WTC11 (cell line): ENCODE measurements around the gene RMRP. TPM values are rescaled to one million over a fixed set of nuclear protein-coding genes. Genes with fewer than 3 reads are reported as not detected.
A peak's percentile ranks its signal among the peaks of the same experiment; 100 is the strongest.

ENCODE experiments used
- ATAC-seq: fragments of 200-7000 bp; cut with Tn5 transposase; 2 replicates; pipeline ENCODE4 v1.10.0; 2021; ENCODE audit warnings: mild to moderate bottlenecking, moderate library complexity
- CTCF ChIA-PET: fragments of 300-600 bp; sonication (Branson Sonifier 250); formaldehyde crosslinking; loops from one replicate; lab custom pipeline; 2021; ENCODE audit warnings: antibody characterized with exemption; lab: Charles Lee
- POLR2A ChIA-PET: fragments of 350-600 bp; sonication (Branson Sonifier 250); formaldehyde crosslinking; loops from one replicate; lab custom pipeline; 2021; ENCODE audit warnings: antibody characterized with exemption; lab: Charles Lee
- DNase-seq: peaks from one replicate; pipeline ENCODE4 v3.0.0; 2021; ENCODE audit warnings: low spot score
- H3K27ac Mint-ChIP-seq: 2 replicates; pipeline ENCODE4 v1.8.0; 2021; ENCODE audit warnings: mixed read lengths
- H3K27me3 Mint-ChIP-seq: 2 replicates; pipeline ENCODE4 v1.8.0; 2021; ENCODE audit warnings: low read depth, mild to moderate bottlenecking, moderate library complexity, mixed read lengths
- H3K36me3 Mint-ChIP-seq: 2 replicates; pipeline ENCODE4 v1.8.0; 2021; ENCODE audit warnings: mixed read lengths
- H3K4me1 Mint-ChIP-seq: 2 replicates; pipeline ENCODE4 v1.8.0; 2022; ENCODE audit warnings: mixed read lengths
- H3K4me3 Mint-ChIP-seq: 2 replicates; pipeline ENCODE4 v1.8.0; 2021; ENCODE audit warnings: mild to moderate bottlenecking, moderate library complexity, mixed read lengths
- H3K9me3 Mint-ChIP-seq: 2 replicates; pipeline ENCODE4 v1.8.0; 2021; ENCODE audit warnings: mixed read lengths
- CREM ChIP-seq: sonication (generic); formaldehyde crosslinking; IDR thresholded peaks from 2 replicates; pipeline ENCODE4 v1.8.1; 2022; ENCODE audit warnings: mild to moderate bottlenecking, missing genetic modification reagents, moderate library complexity
- EMX1 ChIP-seq: fragments of 250-450 bp; sonication (Bioruptor Pico); IDR thresholded peaks from 2 replicates; pipeline ENCODE4 v1.8.0; 2021; ENCODE audit warnings: mild to moderate bottlenecking
- GABPB1 ChIP-seq: sonication (generic); formaldehyde crosslinking; IDR thresholded peaks from 2 replicates; pipeline ENCODE4 v1.8.1; 2023; ENCODE audit warnings: mild to moderate bottlenecking, missing genetic modification reagents
- GRHL2 ChIP-seq: fragments of 250-450 bp; sonication (Bioruptor Pico); IDR thresholded peaks from 2 replicates; pipeline ENCODE4 v1.8.0; 2022; ENCODE audit warnings: mild to moderate bottlenecking, moderate library complexity; ENCODE audit not compliant: insufficient replicate concordance, severe bottlenecking
- GTF2I ChIP-seq: fragments of 250-450 bp; sonication (Bioruptor Pico); conservative IDR thresholded peaks from 2 replicates; pipeline ENCODE4 v1.4.0; 2021; ENCODE audit warnings: mild to moderate bottlenecking
- PRDM15 ChIP-seq: sonication (generic); formaldehyde crosslinking; IDR thresholded peaks from 2 replicates; pipeline ENCODE4 v1.8.0; 2022; ENCODE audit warnings: missing genetic modification reagents
- ZNF263 ChIP-seq: sonication (generic); formaldehyde crosslinking; IDR thresholded peaks from 2 replicates; pipeline ENCODE4 v1.8.1; 2022; ENCODE audit warnings: low read depth, mild to moderate bottlenecking, moderate library complexity, missing genetic modification reagents
- ZNF317 ChIP-seq: sonication (generic); formaldehyde crosslinking; IDR thresholded peaks from 2 replicates; pipeline ENCODE4 v1.8.1; 2023; ENCODE audit warnings: low read depth, mild to moderate bottlenecking, moderate library complexity, missing genetic modification reagents, borderline replicate concordance
- total RNA-seq: library from RNA; stranded (reverse); gene quantifications from 3 replicates; pipeline ENCODE4 v1.2.3, GENCODE V29; 2021
- TF ChIP-seq, protein P1 (sequence below): sonication (generic); formaldehyde crosslinking; IDR thresholded peaks from 2 replicates; pipeline ENCODE4 v1.8.1; 2023; ENCODE audit warnings: mild to moderate bottlenecking, missing genetic modification reagents, moderate library complexity
- TF ChIP-seq, protein P2 (sequence below): sonication (generic); formaldehyde crosslinking; IDR thresholded peaks from 2 replicates; pipeline ENCODE4 v1.8.0; 2023; ENCODE audit warnings: missing genetic modification reagents, mild to moderate bottlenecking, borderline replicate concordance
- TF ChIP-seq, protein P3 (sequence below): sonication (generic); formaldehyde crosslinking; IDR thresholded peaks from 2 replicates; pipeline ENCODE4 v1.8.0; 2023; ENCODE audit warnings: mild to moderate bottlenecking, missing genetic modification reagents
- TF ChIP-seq, protein P4 (sequence below): sonication (generic); formaldehyde crosslinking; IDR thresholded peaks from 2 replicates; pipeline ENCODE4 v1.8.1; 2023; ENCODE audit warnings: mild to moderate bottlenecking, missing genetic modification reagents, borderline replicate concordance

RMRP gene
- total RNA-seq, 1 experiment from 2014 or later = 25,958 TPM

DNA sequence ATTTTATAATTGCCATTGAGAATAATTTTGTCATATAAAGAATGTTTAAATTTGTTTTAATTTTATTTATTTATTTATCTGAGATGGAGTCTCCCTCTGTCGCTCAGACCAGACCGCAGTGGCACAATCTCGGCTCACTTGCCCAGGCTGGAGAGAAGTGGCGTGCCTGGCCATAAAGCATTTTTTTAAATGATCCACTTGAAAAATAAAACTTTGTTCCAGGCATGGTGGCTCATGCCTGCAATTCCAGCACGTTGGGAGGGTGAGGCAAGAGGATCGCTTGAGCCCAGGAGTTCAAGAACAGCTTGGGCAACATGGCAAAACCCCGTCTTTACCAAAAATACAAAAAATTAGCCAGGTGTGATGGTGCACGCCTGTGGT is 5.0 kb downstream of the RMRP start (continued):
- TF ChIP-seq PRDM15 (CRISPR knock-in tag) (no peak), ZNF317 (CRISPR knock-in tag) (no peak)

- no peaks in the 10 kb centered on the region for H3K9me3 Mint-ChIP-seq
- no peaks in the 10 kb centered on the region for H3K36me3 Mint-ChIP-seq
- POLR2A ChIA-PET = no interaction called here
- TF ChIP-seq, protein P1, sequence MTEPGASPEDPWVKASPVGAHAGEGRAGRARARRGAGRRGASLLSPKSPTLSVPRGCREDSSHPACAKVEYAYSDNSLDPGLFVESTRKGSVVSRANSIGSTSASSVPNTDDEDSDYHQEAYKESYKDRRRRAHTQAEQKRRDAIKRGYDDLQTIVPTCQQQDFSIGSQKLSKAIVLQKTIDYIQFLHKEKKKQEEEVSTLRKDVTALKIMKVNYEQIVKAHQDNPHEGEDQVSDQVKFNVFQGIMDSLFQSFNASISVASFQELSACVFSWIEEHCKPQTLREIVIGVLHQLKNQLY (CRISPR knock-in tag) = no peak
- TF ChIP-seq, protein P2, sequence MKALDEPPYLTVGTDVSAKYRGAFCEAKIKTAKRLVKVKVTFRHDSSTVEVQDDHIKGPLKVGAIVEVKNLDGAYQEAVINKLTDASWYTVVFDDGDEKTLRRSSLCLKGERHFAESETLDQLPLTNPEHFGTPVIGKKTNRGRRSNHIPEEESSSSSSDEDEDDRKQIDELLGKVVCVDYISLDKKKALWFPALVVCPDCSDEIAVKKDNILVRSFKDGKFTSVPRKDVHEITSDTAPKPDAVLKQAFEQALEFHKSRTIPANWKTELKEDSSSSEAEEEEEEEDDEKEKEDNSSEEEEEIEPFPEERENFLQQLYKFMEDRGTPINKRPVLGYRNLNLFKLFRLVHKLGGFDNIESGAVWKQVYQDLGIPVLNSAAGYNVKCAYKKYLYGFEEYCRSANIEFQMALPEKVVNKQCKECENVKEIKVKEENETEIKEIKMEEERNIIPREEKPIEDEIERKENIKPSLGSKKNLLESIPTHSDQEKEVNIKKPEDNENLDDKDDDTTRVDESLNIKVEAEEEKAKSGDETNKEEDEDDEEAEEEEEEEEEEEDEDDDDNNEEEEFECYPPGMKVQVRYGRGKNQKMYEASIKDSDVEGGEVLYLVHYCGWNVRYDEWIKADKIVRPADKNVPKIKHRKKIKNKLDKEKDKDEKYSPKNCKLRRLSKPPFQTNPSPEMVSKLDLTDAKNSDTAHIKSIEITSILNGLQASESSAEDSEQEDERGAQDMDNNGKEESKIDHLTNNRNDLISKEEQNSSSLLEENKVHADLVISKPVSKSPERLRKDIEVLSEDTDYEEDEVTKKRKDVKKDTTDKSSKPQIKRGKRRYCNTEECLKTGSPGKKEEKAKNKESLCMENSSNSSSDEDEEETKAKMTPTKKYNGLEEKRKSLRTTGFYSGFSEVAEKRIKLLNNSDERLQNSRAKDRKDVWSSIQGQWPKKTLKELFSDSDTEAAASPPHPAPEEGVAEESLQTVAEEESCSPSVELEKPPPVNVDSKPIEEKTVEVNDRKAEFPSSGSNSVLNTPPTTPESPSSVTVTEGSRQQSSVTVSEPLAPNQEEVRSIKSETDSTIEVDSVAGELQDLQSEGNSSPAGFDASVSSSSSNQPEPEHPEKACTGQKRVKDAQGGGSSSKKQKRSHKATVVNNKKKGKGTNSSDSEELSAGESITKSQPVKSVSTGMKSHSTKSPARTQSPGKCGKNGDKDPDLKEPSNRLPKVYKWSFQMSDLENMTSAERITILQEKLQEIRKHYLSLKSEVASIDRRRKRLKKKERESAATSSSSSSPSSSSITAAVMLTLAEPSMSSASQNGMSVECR (CRISPR knock-in tag) = no peak
- TF ChIP-seq GABPB1 (CRISPR knock-in tag) (peak; percentile 40; the same call in 1 of the 2 replicates), ZNF263 (CRISPR knock-in tag) (no peak)
- TF ChIP-seq, all 79 proteins: peak for 1
- peaks cover 52% of the 10 kb centered on the region for H3K4me1 Mint-ChIP-seq
- no peak overlapping the region for H3K27ac Mint-ChIP-seq
- CTCF ChIA-PET = interaction anchor here (0.6 to 2.2 kb wide), 4 partner anchors 9 to 49 kb away, joined by 3 to 7 read pairs (median 5); no protein-coding TSS in a partner anchor
- no peak for DNase-seq
- no peak for ATAC-seq
- no peak overlapping the region for H3K4me3 Mint-ChIP-seq
- peaks cover 29% of the 10 kb centered on the region for H3K27me3 Mint-ChIP-seq
Observed at GRCh38 chr9:35651956-35652828, 5.6 kb downstream of the RMRP start.

- peak within 1 kb of the TSS; percentile 33; the same call in 1 of the 2 replicates for H3K4me3 Mint-ChIP-seq
- TF ChIP-seq, protein P3, sequence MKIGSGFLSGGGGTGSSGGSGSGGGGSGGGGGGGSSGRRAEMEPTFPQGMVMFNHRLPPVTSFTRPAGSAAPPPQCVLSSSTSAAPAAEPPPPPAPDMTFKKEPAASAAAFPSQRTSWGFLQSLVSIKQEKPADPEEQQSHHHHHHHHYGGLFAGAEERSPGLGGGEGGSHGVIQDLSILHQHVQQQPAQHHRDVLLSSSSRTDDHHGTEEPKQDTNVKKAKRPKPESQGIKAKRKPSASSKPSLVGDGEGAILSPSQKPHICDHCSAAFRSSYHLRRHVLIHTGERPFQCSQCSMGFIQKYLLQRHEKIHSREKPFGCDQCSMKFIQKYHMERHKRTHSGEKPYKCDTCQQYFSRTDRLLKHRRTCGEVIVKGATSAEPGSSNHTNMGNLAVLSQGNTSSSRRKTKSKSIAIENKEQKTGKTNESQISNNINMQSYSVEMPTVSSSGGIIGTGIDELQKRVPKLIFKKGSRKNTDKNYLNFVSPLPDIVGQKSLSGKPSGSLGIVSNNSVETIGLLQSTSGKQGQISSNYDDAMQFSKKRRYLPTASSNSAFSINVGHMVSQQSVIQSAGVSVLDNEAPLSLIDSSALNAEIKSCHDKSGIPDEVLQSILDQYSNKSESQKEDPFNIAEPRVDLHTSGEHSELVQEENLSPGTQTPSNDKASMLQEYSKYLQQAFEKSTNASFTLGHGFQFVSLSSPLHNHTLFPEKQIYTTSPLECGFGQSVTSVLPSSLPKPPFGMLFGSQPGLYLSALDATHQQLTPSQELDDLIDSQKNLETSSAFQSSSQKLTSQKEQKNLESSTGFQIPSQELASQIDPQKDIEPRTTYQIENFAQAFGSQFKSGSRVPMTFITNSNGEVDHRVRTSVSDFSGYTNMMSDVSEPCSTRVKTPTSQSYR (CRISPR knock-in tag) = 0 out of 2 replicates have a peak, but pooled peaks have one; percentile 49
- TF ChIP-seq EMX1 (CRISPR knock-in tag) (no peak), GRHL2 (CRISPR knock-in tag) (no peak), GTF2I (CRISPR knock-in tag) (no peak), CREM (no peak)
- TF ChIP-seq, protein P4, sequence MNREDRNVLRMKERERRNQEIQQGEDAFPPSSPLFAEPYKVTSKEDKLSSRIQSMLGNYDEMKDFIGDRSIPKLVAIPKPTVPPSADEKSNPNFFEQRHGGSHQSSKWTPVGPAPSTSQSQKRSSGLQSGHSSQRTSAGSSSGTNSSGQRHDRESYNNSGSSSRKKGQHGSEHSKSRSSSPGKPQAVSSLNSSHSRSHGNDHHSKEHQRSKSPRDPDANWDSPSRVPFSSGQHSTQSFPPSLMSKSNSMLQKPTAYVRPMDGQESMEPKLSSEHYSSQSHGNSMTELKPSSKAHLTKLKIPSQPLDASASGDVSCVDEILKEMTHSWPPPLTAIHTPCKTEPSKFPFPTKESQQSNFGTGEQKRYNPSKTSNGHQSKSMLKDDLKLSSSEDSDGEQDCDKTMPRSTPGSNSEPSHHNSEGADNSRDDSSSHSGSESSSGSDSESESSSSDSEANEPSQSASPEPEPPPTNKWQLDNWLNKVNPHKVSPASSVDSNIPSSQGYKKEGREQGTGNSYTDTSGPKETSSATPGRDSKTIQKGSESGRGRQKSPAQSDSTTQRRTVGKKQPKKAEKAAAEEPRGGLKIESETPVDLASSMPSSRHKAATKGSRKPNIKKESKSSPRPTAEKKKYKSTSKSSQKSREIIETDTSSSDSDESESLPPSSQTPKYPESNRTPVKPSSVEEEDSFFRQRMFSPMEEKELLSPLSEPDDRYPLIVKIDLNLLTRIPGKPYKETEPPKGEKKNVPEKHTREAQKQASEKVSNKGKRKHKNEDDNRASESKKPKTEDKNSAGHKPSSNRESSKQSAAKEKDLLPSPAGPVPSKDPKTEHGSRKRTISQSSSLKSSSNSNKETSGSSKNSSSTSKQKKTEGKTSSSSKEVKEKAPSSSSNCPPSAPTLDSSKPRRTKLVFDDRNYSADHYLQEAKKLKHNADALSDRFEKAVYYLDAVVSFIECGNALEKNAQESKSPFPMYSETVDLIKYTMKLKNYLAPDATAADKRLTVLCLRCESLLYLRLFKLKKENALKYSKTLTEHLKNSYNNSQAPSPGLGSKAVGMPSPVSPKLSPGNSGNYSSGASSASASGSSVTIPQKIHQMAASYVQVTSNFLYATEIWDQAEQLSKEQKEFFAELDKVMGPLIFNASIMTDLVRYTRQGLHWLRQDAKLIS (CRISPR knock-in tag) = no peak
Observed at GRCh38 chr9:35650341-35651158, 7.3 kb downstream of the RMRP start, which contains the start of gene SIT1. TSS of gene SIT1 (minus strand) at chr9:35650931. CDS start at chr9:35650853, 78 bp downstream.

More at GRCh38 chr9:35650341-35651158, 7.3 kb downstream of the RMRP start, which contains the start of gene SIT1:
- DNase-seq (peak; percentile 23), ATAC-seq (peak; percentile 7; the same call in 1 of the 2 replicates)
- no peaks in the 10 kb centered on the region for H3K36me3 Mint-ChIP-seq
- no peaks in the 10 kb centered on the region for H3K9me3 Mint-ChIP-seq
- H3K27me3 Mint-ChIP-seq = peaks cover 13% of the 10 kb centered on the region
- ChIA-PET POLR2A (no interaction called here), CTCF (interaction anchor here (0.8 to 2.6 kb wide), 8 partner anchors 8 to 185 kb away, joined by 3 to 10 read pairs (median 6); partner anchors contain the start of genes CCDC107 and RMRP)
- peaks cover 45% of the 10 kb centered on the region for H3K4me1 Mint-ChIP-seq
- H3K27ac Mint-ChIP-seq = no peak within 1 kb of the TSS
